ENCODE measurements around the gene RFC4.

RFC4 gene

DNA sequence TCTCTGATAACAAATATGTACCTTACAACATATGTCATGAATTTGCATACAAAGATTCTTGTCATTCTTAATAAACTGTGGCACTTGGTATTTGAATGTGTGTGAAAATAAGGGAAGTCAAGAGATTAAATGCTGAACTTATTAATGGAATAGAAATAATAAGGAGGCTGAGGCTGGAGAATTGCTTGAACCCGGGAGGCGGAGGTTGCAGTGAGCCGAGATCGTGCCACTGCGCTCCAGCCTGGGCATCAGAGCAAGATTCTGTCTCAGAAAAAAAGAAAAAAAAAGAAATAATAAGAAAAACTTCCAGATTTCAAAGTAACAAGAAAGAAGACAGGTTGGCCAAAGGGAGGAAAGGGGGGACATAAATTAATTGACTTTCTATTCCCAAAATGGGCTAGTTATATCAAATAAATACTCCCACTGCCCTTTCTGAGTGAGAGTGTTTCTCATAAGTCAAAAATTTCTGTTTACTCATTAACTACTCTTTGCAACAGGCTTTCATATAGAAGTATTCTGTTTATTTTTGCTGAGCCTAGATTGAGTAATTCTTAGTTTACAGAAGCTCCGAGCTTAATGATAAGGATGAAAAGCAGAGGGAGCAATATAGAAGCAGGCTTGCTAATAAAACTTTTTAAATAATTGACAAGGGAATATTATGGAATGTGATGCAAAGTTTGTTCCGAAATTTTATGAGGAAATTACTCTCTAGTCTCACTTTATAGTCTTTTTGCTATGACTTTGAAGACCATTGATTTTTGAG is 63.5 kb downstream of the RFC4 start:
- no peak for DNase-seq
